GM04503 (cell line): Measurements from ENCODE around the gene COL27A1.

Experiments
- DNase-seq: peaks from one replicate; pipeline ENCODE4 v3.0.0-alpha.2; 2012; ENCODE audit warnings: low read depth

The COL27A1 gene

DNA sequence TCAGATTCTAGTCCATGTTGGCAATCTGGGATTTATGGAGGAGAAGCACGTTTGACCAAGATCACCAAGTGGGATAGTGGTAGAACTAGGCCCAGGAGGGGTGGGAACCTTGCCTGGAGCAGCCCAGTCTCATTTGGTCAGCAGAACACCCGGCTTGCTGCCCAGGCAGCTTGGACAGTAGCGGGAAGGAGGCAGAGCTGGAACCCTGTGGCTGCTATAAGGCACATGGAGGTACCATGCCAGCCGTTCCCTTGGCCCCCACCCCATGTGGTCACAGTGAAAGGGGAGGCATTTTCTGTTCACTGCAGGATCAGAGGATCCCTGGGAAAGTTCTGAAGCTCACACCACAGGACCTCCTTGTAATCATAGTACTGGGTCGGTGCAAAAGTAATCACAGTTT lies 92.2 kb downstream of the COL27A1 start:
- no peak for DNase-seq

GRCh38 chr9:114248299-114248707 lies 93.0 kb downstream of the COL27A1 start:
- no peak for DNase-seq

DNA sequence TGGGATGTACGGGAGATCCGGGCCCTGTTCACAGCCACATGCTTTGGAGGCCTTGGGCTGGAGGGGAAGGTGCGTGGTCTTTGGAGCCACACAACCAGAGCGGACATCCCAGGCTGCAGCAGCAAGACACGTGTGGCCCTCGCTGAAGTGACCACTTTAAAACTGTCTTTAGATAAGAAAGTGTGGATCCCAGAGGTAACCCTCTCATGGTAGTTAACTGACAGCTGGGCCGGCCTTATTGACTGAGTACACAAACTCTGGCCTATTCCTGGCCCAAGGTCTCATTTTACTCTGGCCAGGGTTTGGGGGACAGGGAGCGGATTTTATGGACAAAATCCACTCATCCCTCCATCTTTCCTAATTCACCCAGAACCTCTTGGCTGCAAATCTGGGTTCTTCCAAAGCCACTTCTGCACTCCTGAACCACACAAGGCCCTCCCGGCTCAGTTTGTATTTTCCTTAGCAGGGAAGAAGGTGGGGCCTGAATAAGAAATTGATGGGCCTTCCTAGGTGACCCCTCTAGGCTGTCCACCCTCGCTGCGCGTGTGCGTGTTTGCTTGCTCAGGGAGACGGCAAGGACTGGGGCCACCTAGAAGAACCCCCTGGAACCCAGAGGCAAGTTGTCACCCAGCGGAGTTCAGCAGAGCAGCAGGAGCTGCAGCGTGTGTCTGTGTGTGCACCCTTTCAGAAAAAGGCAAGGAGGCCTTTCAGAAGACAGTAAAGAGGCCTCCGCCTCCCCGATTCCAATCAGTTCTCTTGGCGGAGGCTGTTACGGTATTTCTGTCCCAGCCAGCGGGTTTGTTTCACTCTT lies 94.3 kb downstream of the COL27A1 start:
- DNase-seq: no peak

- DNase-seq: peak; percentile 75
These were observed 94.9 kb downstream of the COL27A1 start for GRCh38 chr9:114250235-114250568.

DNA sequence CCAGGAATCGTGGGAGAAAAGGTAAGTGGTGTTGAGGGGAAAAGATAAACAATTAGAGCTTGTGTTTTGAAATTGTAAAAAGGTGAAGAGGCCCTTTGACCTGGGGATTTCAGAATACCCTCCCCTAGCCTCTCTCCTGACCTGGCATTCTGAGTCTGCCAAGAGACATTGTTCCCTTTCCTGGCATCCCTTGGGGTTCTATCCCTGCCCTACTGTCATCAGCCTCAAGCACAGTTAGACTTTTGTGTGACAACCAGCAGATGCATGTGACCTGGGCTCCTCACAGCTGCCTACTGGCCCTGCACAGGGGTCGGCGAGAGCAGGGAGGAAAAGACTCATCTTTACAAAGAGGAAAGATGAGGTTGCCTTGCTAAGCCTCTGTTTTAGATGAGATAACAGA lies 95.3 kb downstream of the COL27A1 start:
- DNase-seq: no peak

- no peak for DNase-seq
These were observed 97.1 kb downstream of the COL27A1 start for GRCh38 chr9:114252394-114252793.

DNA sequence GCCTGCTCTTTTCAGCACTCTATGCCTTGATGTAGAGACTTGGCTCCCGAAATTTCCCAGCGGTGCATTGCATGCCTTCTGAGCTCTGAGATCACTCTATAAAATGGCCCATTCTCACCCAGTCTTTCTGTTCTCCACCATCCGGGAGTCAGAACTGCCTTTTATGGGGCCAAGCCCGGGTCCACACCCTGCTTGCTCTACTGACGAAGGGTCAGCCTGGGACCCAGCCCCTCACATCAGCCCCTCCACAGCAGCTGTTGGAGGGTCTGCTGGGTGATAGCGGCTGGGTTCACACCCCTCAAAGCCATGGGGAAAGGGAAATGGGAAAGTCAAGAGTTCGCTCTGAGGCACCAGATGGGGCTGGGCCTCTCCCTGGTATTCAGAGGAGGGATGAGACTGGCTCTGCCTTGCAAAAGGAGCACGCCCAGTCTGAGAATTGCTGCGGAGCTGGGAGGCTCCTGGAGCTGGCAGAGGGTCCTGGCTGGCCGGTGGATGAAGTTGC lies 101.5 kb downstream of the COL27A1 start:
- DNase-seq: no peak

GRCh38 chr9:114258218-114258617 lies 102.9 kb downstream of the COL27A1 start:
- no peak for DNase-seq

GRCh38 chr9:114258866-114259797 lies 103.8 kb downstream of the COL27A1 start:
- DNase-seq: no peak

DNA sequence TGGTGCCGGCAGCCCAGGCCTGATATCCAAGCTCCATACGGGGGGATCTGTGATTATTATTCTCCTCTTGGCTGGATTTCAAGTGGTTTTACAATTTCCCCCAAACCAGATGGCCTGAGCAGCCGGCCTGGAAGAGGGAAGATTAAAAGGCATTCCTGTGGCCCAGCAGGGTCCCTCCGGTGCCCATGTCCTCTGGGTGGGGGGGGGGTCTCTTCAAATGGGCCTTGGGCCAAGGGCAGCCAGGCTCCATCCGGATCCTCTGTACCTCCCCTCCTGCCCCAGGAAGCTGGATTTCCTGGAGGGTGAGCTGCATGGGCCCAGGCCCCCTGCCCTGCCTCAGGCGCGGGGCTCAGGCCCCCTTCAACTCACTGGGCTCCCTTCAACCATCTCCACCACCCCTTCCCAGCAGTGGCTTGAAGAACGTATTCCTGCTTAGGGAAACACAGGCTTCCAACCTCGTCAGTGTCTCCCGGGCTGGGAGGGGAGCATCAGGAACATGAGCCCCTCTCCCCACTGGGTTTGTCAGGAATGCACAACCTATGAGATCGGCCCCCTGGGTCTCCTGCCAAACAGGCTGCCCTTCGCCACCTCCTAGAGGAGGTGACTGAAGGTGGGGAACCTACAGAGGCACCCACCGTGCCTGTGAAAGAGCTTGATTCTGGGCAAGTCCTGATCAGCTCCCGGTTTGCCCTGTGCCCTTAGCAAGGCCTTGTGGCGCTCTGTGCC lies 104.6 kb downstream of the COL27A1 start:
- no peak for DNase-seq

GRCh38 chr9:114261026-114261425 lies 105.7 kb downstream of the COL27A1 start:
- no peak for DNase-seq

DNA sequence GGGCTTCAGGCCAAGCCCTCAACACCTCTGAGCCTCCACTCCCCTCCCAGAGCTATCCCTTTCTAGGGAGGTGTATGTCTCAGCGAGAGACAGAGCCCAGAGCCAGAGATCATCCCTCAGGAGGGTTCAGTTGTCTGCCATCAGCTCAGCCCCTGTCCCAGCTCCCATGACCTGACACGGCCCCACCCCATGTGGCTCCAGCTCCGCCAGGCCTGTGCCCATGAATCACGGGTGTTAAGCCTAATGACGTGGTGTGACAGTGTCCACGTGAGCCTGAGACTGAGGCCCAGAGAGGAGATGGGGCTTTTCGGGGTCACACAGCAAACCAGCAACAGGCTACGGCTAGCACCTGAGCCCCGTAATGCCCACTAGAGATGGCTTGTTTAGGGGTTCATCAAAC lies 106.7 kb downstream of the COL27A1 start:
- DNase-seq: no peak

DNA sequence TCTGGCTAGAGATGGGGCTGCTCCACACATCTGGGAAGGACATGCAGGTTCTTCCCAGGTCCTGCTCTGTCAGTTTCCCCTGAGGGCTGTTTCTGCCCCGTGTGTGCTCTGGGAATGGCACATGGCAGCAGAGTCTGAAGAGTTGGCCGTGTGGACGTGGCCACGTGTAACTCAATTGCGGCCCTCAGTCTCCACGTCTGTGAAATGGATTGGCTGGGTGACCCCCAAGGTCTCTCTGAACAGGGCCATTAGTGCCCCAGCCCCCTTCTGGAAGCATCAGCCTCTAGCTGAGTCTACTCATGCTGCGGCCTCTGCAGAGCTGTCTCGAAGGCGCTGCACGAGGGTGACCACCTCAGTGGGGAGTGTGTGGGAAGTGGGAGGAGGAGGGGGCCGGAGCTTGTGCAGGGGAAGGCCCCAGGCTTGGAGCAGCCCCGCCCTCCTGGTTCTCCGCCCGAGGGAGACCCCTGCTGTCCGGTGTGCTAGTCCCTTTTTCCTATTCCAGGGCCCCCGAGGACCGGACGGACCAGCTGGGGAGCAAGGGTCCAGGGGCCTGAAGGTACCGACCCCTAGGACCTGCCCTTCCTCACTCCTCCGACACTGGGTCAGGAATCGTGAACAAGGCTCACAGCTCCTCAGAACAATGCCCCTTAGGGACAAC lies 108.6 kb downstream of the COL27A1 start:
- no peak for DNase-seq

DNA sequence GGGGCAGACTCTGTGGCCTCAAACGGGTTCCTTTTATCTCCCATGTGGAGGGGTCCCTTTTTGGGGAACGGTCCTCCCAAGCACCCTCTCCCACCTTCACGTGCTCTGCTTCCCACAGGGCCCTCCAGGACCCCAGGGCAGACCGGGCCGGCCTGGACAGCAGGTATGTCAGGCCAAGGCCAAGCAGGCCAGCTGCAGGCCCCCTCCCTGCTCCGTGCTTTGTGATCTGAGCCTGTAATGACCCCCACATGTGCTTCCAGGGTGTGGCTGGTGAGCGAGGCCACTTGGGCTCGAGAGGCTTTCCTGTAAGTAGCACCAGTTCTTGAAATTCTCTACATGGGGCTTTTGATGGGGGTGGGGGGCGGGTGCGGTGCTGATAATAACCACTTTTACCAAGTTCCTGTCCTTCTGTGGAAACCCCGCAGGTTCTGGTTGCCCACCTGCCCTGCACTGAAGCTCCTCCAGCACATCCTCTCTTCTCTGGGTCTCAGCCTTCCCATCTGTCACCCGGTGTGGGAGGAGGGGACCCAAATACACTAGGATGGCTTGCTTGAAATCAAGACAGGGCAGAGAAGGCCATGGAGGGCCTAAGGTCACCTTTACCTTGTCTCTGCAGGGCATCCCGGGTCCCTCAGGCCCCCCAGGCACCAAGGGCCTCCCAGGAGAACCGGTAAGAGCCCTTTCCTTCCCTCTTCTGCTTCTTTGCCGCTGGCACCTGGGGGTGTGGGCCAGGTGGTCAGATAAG lies 109.6 kb downstream of the COL27A1 start:
- no peak for DNase-seq

DNA sequence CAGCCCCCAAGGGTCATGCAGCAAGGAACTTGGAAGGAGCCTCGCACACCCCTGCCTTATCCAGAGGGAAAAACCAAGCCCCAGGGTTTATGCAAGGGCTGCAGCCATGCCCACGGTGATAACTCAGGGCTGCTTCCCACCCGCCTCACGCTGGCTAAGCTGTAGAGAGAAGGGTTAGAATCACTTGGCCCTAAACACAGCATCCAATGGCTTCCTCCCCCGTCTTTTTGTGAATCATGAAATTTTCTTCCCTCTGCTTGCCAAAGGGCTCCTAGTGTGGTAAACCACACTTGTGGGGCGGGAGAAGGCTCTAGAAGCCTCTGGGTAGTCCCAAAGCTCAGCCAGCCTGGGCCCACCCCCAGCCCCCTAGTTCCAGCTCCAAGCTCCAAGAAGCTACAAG lies 111.6 kb downstream of the COL27A1 start:
- DNase-seq: no peak

GRCh38 chr9:114269023-114269422 lies 113.7 kb downstream of the COL27A1 start:
- no peak for DNase-seq

DNA sequence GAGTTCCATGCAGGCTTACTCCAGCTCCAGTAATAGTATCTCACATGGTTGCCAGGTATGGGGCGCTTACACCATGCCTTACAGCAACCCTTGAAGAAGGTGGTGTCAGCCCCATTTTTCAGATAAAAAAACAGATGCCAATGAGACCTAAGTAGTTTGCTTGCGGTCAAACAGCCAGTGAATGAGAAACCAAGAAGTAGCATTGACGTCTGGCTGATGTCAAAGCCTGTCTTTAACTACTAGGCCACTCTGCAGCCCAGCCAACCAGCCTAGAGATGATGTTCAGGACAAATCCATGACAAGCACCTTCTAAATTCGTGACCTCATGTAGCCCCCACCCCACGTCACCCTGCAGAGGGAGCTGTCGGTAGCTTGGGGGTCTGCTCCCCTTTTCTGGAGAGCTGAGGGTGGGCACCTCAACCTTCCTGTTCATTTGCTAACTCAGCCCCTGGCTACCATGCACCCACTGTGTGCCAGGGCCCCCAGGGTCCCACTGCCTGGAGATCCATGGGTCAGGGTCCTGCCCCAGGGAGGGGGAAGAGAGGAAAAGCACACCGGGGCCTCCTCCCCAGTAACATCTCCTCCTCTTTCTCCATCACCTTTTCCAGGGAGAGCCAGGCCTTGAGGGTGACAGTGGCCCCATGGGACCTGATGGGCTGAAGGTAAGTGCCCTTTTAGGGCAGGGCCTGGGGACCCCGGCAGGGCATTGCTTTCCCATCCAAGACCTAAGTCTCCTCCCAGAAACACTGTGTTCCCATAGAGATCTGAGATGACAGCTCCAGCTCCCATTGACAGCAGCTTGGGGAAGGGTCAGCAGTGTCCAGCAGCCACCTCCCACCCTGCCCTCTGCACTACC lies 115.0 kb downstream of the COL27A1 start:
- no peak for DNase-seq

DNA sequence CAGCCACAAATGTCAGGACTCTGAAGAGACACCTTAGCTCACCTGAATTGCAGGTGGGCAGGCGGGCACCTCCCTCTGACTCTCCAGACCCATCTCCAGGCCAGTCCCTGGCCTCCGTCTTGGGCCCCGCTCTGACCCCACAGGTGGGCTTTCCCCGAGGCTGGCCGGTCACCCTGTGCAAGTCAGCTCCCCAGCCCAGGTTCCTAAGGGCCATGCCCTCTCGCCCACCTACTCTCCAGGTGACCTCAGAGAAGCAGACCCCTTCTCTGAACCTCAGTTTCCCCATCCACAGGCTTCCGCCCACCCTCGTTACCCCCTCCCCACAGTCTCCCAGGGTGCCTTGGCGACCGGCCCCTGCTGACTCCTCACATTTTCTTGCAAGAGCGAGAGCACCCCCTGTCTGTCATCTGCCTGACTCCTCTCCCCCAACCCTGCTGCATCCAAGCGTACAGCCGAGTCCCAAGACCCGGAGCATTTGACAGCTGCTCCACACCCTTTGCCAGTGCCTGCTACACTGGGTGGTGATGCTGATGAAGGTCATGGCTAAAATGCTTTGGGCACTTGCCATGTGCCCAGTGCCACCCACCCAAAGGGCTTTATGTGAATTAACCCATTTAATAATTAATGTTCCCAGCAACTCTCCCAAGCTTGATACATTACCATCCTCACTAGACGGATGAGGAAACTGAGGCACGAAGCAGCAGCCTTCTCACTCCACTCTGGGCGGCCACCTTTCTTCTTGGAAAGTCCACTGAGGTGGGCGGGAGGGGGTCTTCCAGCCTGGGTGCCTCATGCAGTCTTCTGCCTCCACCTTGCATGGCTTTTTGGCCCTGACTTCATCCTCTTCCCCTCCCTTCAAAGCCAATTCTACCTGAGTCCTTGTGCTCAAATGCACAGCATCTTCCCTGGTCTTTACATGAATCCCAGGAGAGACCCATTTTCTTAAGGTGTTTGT lies 116.5 kb downstream of the COL27A1 start:
- DNase-seq: no peak
